ENCODE results near the gene MGAM2. TPM values are rescaled to one million over a fixed set of nuclear protein-coding genes. Genes with fewer than 3 reads are reported as not detected.

Gene MGAM2
- total and polyA plus RNA-seq, 2 experiments from 2014 or later, result 0.07 TPM; not detected in 1

- TF ChIP-seq ETS1 (IDR thresholded peaks at IDR 0.05) (no peak), CTCF (conservative IDR thresholded peaks at IDR 0.05; ENCODE audit: low read depth in 2 of 2) (no peak), ZNF331 (CRISPR knock-in tag; IDR thresholded peaks at IDR 0.05; ENCODE audit: low read depth) (no peak), EZH2phosphoT487 (IDR thresholded peaks at IDR 0.05; ENCODE audit: unreplicated experiment) (no peak)
Observed at GRCh38 chr7:142139597-142140400, 28.3 kb downstream of the MGAM2 start (continued).

GRCh38 chr7:142140401-142140959, 29.0 kb downstream of the MGAM2 start:
- no peaks in the 10 kb centered on the region; the same call in 2 of the 3 replicates for H3K9me3 Mint-ChIP-seq
- ATAC-seq (no peak), DNase-seq (ENCODE audit: low spot score) (no peak)
- no peaks in the 10 kb centered on the region for H3K79me2 ChIP-seq (replicated peaks; ENCODE audit: insufficient read depth)
- no peak overlapping the region for H3K27ac Mint-ChIP-seq
- no peaks in the 10 kb centered on the region for H3K27me3 ChIP-seq (ENCODE audit: insufficient read depth)
- no peaks in the 10 kb centered on the region for H3K36me3 Mint-ChIP-seq (ENCODE audit: low read depth)
- H3K27me3 Mint-ChIP-seq (ENCODE audit: insufficient read depth, low read depth, poor library complexity), result no peaks in the 10 kb centered on the region
- no peaks in the 10 kb centered on the region for H3K36me3 ChIP-seq (ENCODE audit: insufficient read depth)
- no peaks in the 10 kb centered on the region for H3F3A ChIP-seq (replicated peaks; ENCODE audit: low read depth)
- peaks cover 5% of the 10 kb centered on the region; the same call in 2 of the 3 replicates for H3K4me1 Mint-ChIP-seq
- H3K4me3 Mint-ChIP-seq, result no peak overlapping the region
- H3K4me2 ChIP-seq, result no peak overlapping the region
- no peak overlapping the region for H3K27ac ChIP-seq (ENCODE audit: low read depth)
- no peak overlapping the region for H2AFZ ChIP-seq
- H3K4me1 ChIP-seq (ENCODE audit: insufficient read depth), result no peaks in the 10 kb centered on the region
- no peak overlapping the region for H3K4me3 ChIP-seq
- no peaks in the 10 kb centered on the region for H3K9me2 ChIP-seq (ENCODE audit: insufficient read depth)
- H4K20me1 ChIP-seq (replicated peaks; ENCODE audit: insufficient read depth), result no peaks in the 10 kb centered on the region
- TF ChIP-seq STAT1 (IDR thresholded peaks at IDR 0.05; ENCODE audit: unreplicated experiment), result no peak
- TF ChIP-seq, protein P1, sequence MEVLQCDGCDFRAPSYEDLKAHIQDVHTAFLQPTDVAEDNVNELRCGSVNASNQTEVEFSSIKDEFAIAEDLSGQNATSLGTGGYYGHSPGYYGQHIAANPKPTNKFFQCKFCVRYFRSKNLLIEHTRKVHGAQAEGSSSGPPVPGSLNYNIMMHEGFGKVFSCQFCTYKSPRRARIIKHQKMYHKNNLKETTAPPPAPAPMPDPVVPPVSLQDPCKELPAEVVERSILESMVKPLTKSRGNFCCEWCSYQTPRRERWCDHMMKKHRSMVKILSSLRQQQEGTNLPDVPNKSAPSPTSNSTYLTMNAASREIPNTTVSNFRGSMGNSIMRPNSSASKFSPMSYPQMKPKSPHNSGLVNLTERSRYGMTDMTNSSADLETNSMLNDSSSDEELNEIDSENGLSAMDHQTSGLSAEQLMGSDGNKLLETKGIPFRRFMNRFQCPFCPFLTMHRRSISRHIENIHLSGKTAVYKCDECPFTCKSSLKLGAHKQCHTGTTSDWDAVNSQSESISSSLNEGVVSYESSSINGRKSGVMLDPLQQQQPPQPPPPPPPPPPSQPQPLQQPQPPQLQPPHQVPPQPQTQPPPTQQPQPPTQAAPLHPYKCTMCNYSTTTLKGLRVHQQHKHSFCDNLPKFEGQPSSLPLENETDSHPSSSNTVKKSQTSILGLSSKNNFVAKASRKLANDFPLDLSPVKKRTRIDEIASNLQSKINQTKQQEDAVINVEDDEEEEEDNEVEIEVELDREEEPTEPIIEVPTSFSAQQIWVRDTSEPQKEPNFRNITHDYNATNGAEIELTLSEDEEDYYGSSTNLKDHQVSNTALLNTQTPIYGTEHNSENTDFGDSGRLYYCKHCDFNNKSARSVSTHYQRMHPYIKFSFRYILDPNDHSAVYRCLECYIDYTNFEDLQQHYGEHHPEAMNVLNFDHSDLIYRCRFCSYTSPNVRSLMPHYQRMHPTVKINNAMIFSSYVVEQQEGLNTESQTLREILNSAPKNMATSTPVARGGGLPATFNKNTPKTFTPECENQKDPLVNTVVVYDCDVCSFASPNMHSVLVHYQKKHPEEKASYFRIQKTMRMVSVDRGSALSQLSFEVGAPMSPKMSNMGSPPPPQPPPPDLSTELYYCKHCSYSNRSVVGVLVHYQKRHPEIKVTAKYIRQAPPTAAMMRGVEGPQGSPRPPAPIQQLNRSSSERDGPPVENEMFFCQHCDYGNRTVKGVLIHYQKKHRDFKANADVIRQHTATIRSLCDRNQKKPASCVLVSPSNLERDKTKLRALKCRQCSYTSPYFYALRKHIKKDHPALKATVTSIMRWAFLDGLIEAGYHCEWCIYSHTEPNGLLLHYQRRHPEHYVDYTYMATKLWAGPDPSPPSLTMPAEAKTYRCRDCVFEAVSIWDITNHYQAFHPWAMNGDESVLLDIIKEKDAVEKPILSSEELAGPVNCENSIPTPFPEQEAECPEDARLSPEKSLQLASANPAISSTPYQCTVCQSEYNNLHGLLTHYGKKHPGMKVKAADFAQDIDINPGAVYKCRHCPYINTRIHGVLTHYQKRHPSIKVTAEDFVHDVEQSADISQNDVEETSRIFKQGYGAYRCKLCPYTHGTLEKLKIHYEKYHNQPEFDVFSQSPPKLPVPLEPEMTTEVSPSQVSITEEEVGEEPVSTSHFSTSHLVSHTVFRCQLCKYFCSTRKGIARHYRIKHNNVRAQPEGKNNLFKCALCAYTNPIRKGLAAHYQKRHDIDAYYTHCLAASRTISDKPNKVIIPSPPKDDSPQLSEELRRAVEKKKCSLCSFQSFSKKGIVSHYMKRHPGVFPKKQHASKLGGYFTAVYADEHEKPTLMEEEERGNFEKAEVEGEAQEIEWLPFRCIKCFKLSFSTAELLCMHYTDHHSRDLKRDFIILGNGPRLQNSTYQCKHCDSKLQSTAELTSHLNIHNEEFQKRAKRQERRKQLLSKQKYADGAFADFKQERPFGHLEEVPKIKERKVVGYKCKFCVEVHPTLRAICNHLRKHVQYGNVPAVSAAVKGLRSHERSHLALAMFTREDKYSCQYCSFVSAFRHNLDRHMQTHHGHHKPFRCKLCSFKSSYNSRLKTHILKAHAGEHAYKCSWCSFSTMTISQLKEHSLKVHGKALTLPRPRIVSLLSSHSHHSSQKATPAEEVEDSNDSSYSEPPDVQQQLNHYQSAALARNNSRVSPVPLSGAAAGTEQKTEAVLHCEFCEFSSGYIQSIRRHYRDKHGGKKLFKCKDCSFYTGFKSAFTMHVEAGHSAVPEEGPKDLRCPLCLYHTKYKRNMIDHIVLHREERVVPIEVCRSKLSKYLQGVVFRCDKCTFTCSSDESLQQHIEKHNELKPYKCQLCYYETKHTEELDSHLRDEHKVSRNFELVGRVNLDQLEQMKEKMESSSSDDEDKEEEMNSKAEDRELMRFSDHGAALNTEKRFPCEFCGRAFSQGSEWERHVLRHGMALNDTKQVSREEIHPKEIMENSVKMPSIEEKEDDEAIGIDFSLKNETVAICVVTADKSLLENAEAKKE (CRISPR knock-in tag; IDR thresholded peaks at IDR 0.05), result no peak
- no peak for TF ChIP-seq CTCF (conservative IDR thresholded peaks at IDR 0.05; ENCODE audit: low read depth in 2 of 2)
- no peak for TF ChIP-seq ZNF114 (CRISPR knock-in tag; IDR thresholded peaks at IDR 0.05)
- TF ChIP-seq EZH2 (IDR thresholded peaks at IDR 0.05; ENCODE audit: low read depth, unreplicated experiment), result no peak
- no peak for TF ChIP-seq ZNF331 (CRISPR knock-in tag; IDR thresholded peaks at IDR 0.05; ENCODE audit: low read depth)
- TF ChIP-seq CREB1 (CRISPR knock-in tag; IDR thresholded peaks at IDR 0.05; ENCODE audit: low read depth), result no peak
- no peak for TF ChIP-seq NANOG (IDR thresholded peaks at IDR 0.05; ENCODE audit: borderline replicate concordance)
